ENCODE data around the gene RPH3AL.

GRCh38 chr17:285751-286422 is 66.7 kb downstream of the RPH3AL start:
- TF ChIP-seq CTCF (tag by site-specific recombination; IDR thresholded peaks at IDR 0.05) (no peak), TCF7L2 (IDR thresholded peaks at IDR 0.05; ENCODE audit: borderline replicate concordance, low read depth, low read length) (no peak), REST (tag by site-specific recombination; IDR thresholded peaks at IDR 0.05) (no peak), ZNF558 (tag by site-specific recombination; IDR thresholded peaks at IDR 0.05) (no peak), ELK4 (IDR thresholded peaks at IDR 0.05; ENCODE audit: borderline replicate concordance, low read depth, low read length) (no peak)
